ENCODE results near the gene RNF224.

DNA sequence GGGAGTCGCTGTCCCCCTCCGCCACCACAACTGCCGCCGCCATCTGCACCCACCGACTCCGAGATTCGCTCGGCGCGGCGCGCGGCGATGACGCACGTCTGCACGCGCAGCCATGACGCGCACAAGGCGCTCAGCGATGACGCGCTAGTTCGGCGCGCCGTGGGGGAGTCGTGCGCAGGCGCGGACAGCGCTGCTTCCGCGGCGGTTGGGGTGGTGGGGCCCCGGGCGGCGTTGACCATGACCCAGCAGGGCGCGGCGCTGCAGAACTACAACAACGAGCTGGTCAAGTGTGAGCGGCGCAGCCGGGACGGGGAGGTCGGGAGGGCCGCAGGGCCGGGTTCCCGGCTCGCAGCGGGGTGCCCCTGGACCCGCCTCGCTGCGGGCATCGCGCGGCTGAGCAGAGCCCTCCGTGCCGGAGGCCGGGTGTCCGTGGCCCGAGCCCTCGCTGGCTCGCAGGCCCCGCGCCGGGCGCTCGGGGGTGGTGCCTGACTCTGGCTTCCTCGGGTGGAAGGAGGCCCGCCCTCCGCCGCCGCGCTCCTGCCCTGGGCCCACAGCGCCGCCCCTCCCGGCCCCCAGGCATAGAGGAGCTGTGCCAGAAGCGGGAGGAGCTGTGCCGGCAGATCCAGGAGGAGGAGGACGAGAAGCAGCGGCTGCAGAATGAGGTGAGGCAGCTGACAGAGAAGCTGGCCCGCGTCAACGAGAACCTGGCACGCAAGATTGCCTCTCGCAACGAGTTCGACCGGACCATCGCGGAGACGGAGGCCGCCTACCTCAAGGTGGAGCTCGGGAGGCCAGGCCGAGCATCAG, 38.6 kb upstream of the RNF224 start, which contains the start of the genes ANAPC2 and SSNA1:
- TF ChIP-seq, protein P1, sequence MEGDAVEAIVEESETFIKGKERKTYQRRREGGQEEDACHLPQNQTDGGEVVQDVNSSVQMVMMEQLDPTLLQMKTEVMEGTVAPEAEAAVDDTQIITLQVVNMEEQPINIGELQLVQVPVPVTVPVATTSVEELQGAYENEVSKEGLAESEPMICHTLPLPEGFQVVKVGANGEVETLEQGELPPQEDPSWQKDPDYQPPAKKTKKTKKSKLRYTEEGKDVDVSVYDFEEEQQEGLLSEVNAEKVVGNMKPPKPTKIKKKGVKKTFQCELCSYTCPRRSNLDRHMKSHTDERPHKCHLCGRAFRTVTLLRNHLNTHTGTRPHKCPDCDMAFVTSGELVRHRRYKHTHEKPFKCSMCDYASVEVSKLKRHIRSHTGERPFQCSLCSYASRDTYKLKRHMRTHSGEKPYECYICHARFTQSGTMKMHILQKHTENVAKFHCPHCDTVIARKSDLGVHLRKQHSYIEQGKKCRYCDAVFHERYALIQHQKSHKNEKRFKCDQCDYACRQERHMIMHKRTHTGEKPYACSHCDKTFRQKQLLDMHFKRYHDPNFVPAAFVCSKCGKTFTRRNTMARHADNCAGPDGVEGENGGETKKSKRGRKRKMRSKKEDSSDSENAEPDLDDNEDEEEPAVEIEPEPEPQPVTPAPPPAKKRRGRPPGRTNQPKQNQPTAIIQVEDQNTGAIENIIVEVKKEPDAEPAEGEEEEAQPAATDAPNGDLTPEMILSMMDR (IDR thresholded peaks at IDR 0.05; ENCODE audit: insufficient read depth, low read length, poor library complexity, severe bottlenecking), result peak; percentile 65
- TF ChIP-seq EZH2phosphoT487 (conservative IDR thresholded peaks at IDR 0.05; ENCODE audit: low read length), result no peak

Measured in SU-DHL-6 (cell line).